Astrocyte (in vitro differentiated cells and primary cell): ENCODE data around the gene EAPP. TPM values are rescaled to one million over a fixed set of nuclear protein-coding genes. Genes with fewer than 3 reads are reported as not detected.
A peak's percentile ranks its signal among the peaks of the same experiment; 100 is the strongest.
"Not testable (repeated sequence)": the region's sequence is repeated elsewhere in the genome, so short reads cannot be mapped to it uniquely, and the experiment has no call there.

Experiments used
- DNase-seq: peaks from one replicate; pipeline ENCODE4 v3.0.0-alpha.2; 2010; ENCODE audit warnings: low read depth
- FAIRE-seq: peaks from 2 replicates; lab custom pipeline; 2011; peaks lifted over from hg19 to GRCh38; lab: Jason Lieb, UNC
- H2AFZ ChIP-seq: 2 replicates; pipeline ENCODE4 v1.6.0; 2012; ENCODE audit warnings: low read depth, low read length, inconsistent platforms
- H3K27ac ChIP-seq: 2 replicates; pipeline ENCODE4 v1.5.1; 2011; ENCODE audit warnings: low read depth, low read length, inconsistent platforms
- H3K27me3 ChIP-seq: 2 replicates; pipeline ENCODE4 v1.6.0; 2011; ENCODE audit warnings: low read length, inconsistent platforms; ENCODE audit not compliant: insufficient read depth
- H3K36me3 ChIP-seq: 2 replicates; pipeline ENCODE4 v1.5.1; 2011; ENCODE audit warnings: low read length, inconsistent platforms; ENCODE audit not compliant: insufficient read depth
- H3K4me1 ChIP-seq: 2 replicates; pipeline ENCODE4 v1.5.1; 2011; ENCODE audit warnings: low read length, inconsistent platforms; ENCODE audit not compliant: insufficient read depth
- H3K4me2 ChIP-seq: 2 replicates; pipeline ENCODE4 v1.6.0; 2012; ENCODE audit warnings: low read length, inconsistent platforms
- H3K4me3 ChIP-seq: 2 replicates; pipeline ENCODE4 v1.5.1; 2011; ENCODE audit warnings: low read depth, mild to moderate bottlenecking, low read length, inconsistent platforms; ENCODE audit not compliant: insufficient read depth
- H3K79me2 ChIP-seq: 2 replicates; pipeline ENCODE4 v1.6.0; 2012; ENCODE audit warnings: mild to moderate bottlenecking, low read length, inconsistent platforms; ENCODE audit not compliant: insufficient read depth
- H3K9ac ChIP-seq: 2 replicates; pipeline ENCODE4 v1.6.0; 2012; ENCODE audit warnings: mild to moderate bottlenecking, low read length, inconsistent platforms
- H3K9me3 ChIP-seq: 2 replicates; pipeline ENCODE4 v1.5.1; 2012; ENCODE audit warnings: low read depth, mild to moderate bottlenecking, low read length, inconsistent platforms; ENCODE audit not compliant: insufficient read depth
- H4K20me1 ChIP-seq: 2 replicates; pipeline ENCODE4 v1.6.0; 2012; ENCODE audit warnings: low read length, inconsistent platforms; ENCODE audit not compliant: insufficient read depth
- H3K27ac Mint-ChIP-seq: one replicate; pipeline ENCODE4 v1.8.0; 2021; ENCODE audit warnings: mild to moderate bottlenecking, mixed read lengths; ENCODE audit not compliant: unreplicated experiment
- H3K27me3 Mint-ChIP-seq: one replicate; pipeline ENCODE4 v1.8.0; 2021; ENCODE audit warnings: low read depth, mixed read lengths; ENCODE audit not compliant: unreplicated experiment
- H3K36me3 Mint-ChIP-seq: one replicate; pipeline ENCODE4 v1.8.0; 2021; ENCODE audit warnings: low read depth, mixed read lengths; ENCODE audit not compliant: unreplicated experiment
- H3K4me1 Mint-ChIP-seq: one replicate; pipeline ENCODE4 v1.8.0; 2021; ENCODE audit warnings: low read depth, mixed read lengths; ENCODE audit not compliant: unreplicated experiment
- H3K4me3 Mint-ChIP-seq: one replicate; pipeline ENCODE4 v1.8.0; 2021; ENCODE audit warnings: mild to moderate bottlenecking, moderate library complexity, mixed read lengths; ENCODE audit not compliant: unreplicated experiment
- H3K9me3 Mint-ChIP-seq: one replicate; pipeline ENCODE4 v1.8.0; 2021; ENCODE audit warnings: mild to moderate bottlenecking, mixed read lengths; ENCODE audit not compliant: unreplicated experiment
- CTCF ChIP-seq: IDR thresholded peaks from 2 replicates; pipeline ENCODE4 v1.5.1; 2011; ENCODE audit warnings: low read depth, mild to moderate bottlenecking, inconsistent platforms, low read length, moderate library complexity; ENCODE audit not compliant: insufficient read depth
- EZH2 ChIP-seq: IDR thresholded peaks from 2 replicates; pipeline ENCODE4 v1.6.1; 2012; ENCODE audit warnings: mild to moderate bottlenecking, low read length, inconsistent platforms; ENCODE audit not compliant: insufficient read depth
- total RNA-seq: library from RNA; stranded (reverse); gene quantifications from 2 replicates; pipeline ENCODE4 v1.2.1, GENCODE V29; 2021

EAPP gene
- total RNA-seq, 1 donor from 2014 or later, result 47.9 TPM

- TF ChIP-seq CTCF (no peak), EZH2 (no peak)
- peak overlapping the region; percentile 81 for H3K4me2 ChIP-seq
- H3K27me3 ChIP-seq, result no peaks in the 10 kb centered on the region
- DNase-seq (peak; percentile 94), FAIRE-seq (no peak)
- H4K20me1 ChIP-seq, result peaks cover 4% of the 10 kb centered on the region
- peak overlapping the region; percentile 95 for H3K9ac ChIP-seq
- Mint-ChIP-seq H3K27me3 (no peaks in the 10 kb centered on the region), H3K9me3 (no peaks in the 10 kb centered on the region), H3K27ac (peak overlapping the region; percentile 100), H3K36me3 (peaks cover 2% of the 10 kb centered on the region), H3K4me3 (peak overlapping the region; percentile 100), H3K4me1 (peaks cover 19% of the 10 kb centered on the region)
- H3K27ac ChIP-seq, result peak overlapping the region; percentile 94
- peaks cover 7% of the 10 kb centered on the region for H3K36me3 ChIP-seq
- peaks cover 24% of the 10 kb centered on the region for H3K4me1 ChIP-seq
- H2AFZ ChIP-seq, result no peak overlapping the region
- no peaks in the 10 kb centered on the region for H3K9me3 ChIP-seq
- peaks cover 29% of the 10 kb centered on the region for H3K79me2 ChIP-seq
- H3K4me3 ChIP-seq, result peak overlapping the region; percentile 32
Observed at GRCh38 chr14:34536951-34537676, 2.4 kb downstream of the EAPP start.

DNA sequence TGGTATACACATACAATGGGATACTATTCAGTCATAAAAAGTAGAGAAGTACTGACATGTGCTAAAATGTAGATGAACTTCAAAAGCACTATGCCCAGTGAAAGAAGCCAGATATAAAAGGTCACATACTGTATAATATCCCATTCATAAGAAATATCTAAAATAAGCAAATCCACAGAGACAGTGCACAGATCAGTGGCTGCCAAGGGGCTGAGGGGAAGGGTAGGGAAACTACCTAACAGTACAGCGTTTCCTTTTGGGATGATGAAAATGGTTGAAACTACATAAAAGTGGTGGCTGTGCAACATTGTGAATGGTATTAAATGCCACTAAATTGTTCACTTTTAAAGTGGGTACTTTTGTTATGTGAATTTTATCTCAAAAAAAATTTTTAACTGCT lies 11.9 kb downstream of the EAPP start:
- Mint-ChIP-seq H3K27me3 (no peaks in the 10 kb centered on the region), H3K9me3 (no peaks in the 10 kb centered on the region), H3K27ac (no peak overlapping the region), H3K4me3 (no peak overlapping the region), H3K4me1 (no peaks in the 10 kb centered on the region), H3K36me3 (peaks cover 4% of the 10 kb centered on the region)
- no peaks in the 10 kb centered on the region for H4K20me1 ChIP-seq
- peaks cover 33% of the 10 kb centered on the region for H3K36me3 ChIP-seq
- no peaks in the 10 kb centered on the region for H3K9me3 ChIP-seq
- H3K79me2 ChIP-seq, result no peaks in the 10 kb centered on the region
- no peak overlapping the region for H3K9ac ChIP-seq
- no peak overlapping the region for H2AFZ ChIP-seq
- no peak for DNase-seq
- no peak for FAIRE-seq
- H3K4me2 ChIP-seq, result no peak overlapping the region
- H3K4me1 ChIP-seq, result no peaks in the 10 kb centered on the region
- no peaks in the 10 kb centered on the region for H3K27me3 ChIP-seq
- H3K27ac ChIP-seq, result no peak overlapping the region
- TF ChIP-seq EZH2 (no peak), CTCF (no peak)
- no peak overlapping the region for H3K4me3 ChIP-seq

DNA sequence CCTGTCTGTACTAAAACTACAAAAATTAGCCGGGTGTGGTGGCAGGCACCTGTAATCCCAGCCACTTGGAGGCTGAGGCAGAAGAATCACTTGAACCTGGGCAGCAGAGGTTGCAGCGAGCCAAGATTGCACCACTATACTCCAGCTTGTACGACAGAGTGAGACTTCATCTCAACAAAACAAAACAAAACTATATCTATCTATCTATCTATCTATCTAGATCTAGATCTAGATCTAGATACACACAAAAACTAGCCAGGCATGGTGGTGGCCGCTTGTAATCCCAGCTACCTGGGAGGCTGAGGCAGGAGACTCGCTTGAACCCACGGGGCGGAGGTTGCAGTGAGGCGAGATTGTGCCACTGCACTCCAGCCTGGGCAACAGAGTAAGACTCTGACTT lies 15.3 kb downstream of the EAPP start:
- not testable (repeated sequence) for H3K4me1 Mint-ChIP-seq, H3K9me3 Mint-ChIP-seq, H3K27me3 Mint-ChIP-seq, H3K27ac Mint-ChIP-seq, H4K20me1 ChIP-seq, H3K4me3 Mint-ChIP-seq, H3K9ac ChIP-seq, H3K4me2 ChIP-seq, H3K4me3 ChIP-seq, H3K79me2 ChIP-seq, H2AFZ ChIP-seq, H3K27me3 ChIP-seq, DNase-seq, FAIRE-seq, H3K36me3 Mint-ChIP-seq, H3K4me1 ChIP-seq, H3K9me3 ChIP-seq, H3K27ac ChIP-seq
- peaks cover 32% of the 10 kb centered on the region for H3K36me3 ChIP-seq
